Endothelial cell of hepatic sinusoid (primary cell): Measurements from ENCODE around the gene CREBBP.

ENCODE experiments used
- in situ Hi-C: cut with HindIII; loops from 2 replicates; pipeline ENCODE4 v1.10.0; 2017; ENCODE audit warnings: low sequenced_read_pairs

Gene CREBBP

GRCh38 chr16:3829631-3830536, 50.6 kb downstream of the CREBBP start:
- in situ Hi-C loops = loop anchor here (5.0 kb wide), 3 partner anchors 37 to 82 kb away; no protein-coding TSS in a partner anchor

- in situ Hi-C loops = loop anchor here (5.0 kb wide), 3 partner anchors 41 to 86 kb away; no protein-coding TSS in a partner anchor
These were observed 54.6 kb downstream of the CREBBP start for GRCh38 chr16:3825940-3826339.

DNA sequence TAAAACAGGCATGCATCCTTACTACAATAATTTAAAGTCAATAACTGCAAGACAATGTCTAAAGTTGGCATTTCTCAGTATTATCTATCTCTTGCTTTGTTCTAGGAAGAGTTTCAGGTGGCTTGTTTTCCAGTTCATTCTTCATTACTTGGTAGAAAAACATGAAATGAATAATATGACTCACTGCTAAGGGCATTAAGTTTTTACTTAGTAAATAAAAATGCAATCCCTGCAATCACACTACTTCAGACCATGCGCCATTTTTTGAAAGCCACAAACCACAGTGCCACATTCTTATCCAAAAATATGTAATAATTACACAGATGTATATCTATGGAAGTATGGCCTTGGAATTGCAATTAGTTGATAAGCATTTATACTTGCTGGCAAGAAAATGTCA, 55.4 kb downstream of the CREBBP start:
- in situ Hi-C loops = loop anchor here (5.0 kb wide), 3 partner anchors 42 to 87 kb away; no protein-coding TSS in a partner anchor

- in situ Hi-C loops = no loop called here
These were observed 56.3 kb downstream of the CREBBP start for GRCh38 chr16:3824121-3824795.

DNA sequence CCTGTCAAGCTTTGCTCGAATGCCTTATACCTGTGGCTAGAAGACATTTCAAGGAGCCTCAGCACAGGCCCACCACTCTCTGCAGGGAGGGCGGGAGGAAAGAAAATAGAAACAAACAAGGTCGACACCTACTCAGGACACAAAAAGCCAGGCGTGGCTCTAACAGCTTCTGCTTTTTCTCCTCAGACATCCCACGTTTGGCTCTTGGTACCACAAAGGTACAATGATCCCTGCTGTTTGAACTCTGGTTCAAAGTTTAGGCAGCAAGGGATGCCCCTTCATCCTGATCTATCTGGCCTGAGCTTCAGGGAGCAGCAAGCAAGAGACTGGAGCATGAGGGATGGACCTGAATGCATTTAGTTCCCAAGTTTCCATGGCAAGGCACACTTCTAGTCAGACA, 57.1 kb downstream of the CREBBP start:
- in situ Hi-C loops = no loop called here

DNA sequence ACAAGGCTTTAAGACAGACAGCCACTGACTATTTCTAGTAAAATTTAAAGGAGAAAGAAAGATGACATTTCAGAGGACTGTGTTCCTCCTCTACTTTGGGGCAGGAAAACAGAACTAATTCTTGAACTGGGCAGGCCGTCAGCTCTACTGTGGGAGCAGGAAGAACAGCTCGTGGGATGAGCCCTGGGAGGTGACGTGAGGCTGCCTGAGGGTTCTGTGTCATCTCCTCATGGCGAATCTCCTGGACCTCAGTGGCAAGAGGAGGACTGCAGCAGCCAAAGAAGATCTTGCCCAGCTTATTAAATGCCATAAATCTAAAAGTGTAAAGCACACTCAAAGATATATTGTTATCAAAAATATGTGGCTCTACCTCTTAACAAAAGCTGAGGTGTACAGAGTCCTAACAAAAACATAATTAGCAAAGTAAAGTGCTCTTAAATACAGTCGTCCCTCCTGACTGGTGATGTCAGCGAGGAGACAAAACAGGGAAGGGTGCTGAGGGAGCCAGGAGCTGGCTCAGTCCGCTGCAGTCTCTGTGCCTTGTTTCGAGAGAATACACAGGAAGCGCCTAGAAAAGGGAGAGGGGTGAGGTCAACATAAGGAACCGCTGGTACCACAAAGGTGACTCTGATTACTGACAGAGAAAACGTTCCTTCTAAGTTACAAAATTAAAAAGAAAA, 58.0 kb downstream of the CREBBP start:
- in situ Hi-C loops = no loop called here

DNA sequence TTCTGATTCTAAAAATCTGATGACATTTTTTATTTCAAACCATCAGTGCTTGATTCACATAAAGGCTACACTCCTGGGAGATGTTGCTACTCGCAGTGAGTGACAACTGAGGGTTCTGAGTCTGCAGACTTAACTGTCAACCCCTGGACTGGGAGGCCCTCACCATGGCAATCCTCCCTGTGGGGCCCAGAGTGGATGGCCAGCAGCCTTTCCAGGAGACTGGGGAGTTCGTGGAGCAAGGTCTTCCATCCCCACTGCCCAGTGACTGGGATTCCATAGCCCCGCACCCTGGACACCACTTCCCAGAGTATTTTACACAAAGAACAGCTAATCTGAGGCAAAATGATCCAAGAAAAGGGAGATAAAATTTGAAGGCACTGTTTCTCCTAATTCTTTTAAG, 59.3 kb downstream of the CREBBP start:
- in situ Hi-C loops = no loop called here

DNA sequence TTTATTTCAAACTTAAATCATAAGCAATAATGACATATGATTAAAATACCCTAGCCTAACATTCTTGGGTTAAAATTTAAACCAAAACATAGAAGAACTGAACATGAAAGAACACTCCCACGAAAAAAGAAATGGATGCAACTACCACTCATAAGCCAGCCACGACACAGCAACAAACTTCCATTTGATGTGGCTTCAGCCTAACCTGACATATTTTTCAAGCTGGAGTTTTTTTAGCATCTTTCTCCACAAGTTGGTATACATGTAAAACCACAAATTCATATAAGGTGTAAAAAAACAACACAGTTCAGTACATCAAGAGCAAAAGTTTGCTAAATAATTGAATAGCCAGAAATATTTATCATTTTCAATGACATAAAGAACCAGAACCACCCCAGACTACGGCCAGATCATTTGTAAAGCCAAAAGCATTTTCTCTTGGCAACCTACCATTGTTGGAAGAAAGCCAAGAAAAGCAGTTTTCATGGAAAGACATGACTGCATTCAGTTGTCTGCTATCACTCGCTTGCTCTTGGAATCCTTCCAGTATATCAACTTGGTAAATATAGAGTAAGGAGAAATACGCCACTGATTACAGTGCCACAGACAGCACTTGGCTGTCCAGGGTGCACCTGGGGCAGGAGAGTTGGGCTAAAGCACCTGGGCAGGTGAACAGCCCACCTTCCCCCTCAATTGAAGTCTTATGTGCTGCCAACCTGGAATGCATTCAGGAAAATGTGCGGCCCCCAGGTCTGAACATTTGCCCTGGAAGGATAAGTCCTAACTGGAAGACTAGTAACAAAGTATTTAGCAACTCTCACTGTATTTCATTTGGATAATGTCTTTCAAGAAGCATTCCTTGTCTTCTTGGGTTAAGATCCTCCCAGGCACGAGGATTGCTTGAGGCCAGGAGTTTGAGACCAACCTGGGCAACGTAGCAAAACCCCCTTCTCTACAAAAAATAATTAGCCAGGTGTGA, 60.5 kb downstream of the CREBBP start:
- in situ Hi-C loops = no loop called here

DNA sequence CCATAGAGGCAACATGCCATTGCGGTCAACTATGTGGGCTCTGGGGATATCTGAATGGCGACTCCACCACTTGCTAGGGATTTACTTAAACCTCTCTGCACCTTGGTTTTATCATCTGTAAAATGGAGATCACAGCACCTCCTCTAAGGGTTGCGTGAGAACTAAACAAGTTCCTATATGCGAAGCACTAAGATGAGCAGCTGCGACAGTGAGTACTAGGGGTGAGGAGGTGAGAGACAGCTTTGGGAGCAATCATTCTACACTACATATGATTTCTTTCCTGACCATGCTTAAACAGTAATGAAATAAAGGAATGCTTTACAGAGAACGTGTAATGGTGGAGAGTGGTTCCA, 61.4 kb downstream of the CREBBP start:
- in situ Hi-C loops = no loop called here

DNA sequence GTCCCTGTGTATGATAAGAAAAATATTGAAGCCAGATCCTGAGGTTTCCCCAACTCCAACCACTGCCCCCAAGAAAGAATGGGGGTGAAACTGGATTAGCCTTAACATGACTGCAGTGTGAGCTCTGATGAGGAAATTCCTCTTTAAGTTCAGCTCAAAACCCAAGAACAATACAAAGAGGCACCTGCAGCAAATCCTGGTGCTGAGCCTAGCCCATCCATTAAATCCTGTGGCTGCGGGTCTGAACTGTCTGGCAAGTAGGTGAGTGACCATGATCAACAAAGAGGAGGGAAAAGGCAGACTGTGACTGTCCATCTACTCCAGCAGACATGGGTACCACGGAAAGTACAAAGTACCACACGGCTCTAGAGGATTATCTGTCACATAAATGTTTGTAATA, 64.2 kb downstream of the CREBBP start:
- in situ Hi-C loops = no loop called here

DNA sequence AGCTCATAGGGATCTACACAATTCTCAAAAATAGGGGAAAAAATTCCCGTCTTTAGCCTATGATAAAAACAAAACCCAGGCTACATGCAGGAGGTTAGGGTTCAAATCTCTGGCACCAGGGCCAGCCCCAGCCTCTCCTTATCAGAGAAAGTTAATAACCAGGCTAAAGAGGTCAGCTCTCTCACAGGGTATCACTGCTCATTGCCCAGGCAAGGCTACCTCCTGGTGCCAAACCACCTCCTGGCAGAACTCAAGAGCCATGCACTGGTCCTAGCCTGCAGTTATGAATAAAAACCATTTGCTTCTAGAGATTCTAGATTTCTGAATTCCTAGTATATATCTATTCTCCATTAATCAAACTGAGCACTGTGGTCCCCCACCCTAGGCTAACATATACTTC, 65.8 kb downstream of the CREBBP start:
- in situ Hi-C loops = no loop called here

DNA sequence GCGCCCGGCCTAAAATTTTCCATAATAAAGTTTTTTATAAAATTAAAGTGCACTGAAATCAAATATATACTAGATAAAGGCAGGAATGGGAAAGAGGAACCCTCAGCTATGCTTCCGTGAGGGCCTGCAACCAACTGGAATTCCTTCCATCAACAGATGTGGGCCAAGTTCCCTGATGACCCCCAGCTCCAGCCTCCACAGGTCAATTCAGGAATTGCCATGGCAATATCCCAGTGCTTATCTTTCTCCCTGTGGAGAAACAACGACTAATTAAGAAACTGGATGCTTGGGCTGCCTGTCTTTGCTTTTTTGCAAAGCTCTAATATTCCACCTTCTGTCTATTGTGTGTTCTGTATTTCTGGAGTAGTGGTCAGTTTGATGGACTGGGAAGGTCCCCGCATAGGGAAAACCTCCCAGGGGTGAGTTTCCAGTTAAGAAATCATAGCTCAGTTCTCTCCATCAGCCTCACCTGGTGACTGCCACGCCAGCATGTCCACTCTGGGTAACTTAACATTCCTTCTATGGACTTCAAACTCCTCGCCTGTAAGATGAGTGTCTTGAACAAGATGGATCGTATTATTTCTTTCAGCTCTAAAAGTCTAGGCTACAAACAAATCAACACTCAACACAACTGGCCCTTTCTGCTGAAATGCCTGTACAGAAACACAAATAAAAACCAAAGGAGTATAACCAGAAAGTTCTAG, 67.9 kb downstream of the CREBBP start:
- in situ Hi-C loops = no loop called here

DNA sequence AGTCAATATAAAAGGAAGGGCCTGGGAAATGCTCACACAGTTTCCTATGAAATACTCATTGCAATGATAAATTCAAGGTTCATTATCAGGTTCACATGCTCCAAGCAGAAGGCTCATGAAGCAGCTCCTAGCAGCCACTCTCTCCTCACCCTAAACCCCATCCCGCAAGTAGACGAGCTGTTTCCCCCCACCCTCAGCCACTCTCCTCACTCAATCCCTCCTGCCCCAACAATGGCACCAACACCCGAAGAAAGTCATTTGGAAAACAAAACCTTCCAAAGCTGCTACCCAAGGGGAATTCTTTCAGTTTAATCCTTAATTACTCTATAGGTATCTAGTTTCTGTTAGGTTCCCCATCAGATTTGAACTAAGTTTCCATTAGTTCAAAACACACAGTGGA, 69.7 kb downstream of the CREBBP start:
- in situ Hi-C loops = no loop called here

GRCh38 chr16:3810198-3810664, 70.3 kb downstream of the CREBBP start:
- in situ Hi-C loops = no loop called here

DNA sequence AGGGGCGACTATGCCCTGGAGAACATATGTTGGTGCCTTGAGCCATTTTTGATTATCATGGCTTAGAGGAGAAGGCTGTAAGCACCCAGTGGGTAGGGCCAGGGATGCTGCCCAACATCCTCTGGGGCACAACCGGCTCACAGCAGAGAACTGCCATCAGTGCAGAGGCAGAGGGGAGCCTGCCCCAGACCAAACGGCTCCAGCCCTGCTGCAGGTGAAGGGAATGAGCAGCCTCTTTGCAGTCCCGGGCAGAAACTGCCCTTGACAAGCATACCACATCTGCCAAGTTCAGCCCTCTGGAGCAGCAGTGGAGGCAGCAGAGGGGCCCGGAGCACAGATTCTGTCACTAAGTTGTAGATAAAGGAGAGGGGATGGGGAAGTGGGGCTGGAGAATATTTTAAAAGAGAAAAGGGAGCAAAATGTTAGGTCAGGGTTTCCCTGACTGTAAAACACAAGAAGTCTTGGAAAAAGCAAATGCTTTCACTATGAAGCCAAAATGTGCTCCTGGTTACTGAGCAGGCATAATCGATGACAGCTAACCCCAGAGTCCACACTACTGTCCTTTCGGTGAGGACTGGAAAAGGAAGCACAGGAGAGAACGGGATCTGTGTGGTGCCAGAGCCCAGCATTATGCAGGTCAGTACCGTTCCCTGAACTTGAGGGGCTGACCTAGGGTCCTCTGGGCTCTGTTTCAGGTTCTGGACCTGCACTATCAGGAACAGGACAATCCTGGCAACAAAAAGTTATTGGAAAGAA, 72.0 kb downstream of the CREBBP start:
- in situ Hi-C loops = loop anchor here (5.0 kb wide), 1 partner anchor 69 kb away; no protein-coding TSS in a partner anchor

DNA sequence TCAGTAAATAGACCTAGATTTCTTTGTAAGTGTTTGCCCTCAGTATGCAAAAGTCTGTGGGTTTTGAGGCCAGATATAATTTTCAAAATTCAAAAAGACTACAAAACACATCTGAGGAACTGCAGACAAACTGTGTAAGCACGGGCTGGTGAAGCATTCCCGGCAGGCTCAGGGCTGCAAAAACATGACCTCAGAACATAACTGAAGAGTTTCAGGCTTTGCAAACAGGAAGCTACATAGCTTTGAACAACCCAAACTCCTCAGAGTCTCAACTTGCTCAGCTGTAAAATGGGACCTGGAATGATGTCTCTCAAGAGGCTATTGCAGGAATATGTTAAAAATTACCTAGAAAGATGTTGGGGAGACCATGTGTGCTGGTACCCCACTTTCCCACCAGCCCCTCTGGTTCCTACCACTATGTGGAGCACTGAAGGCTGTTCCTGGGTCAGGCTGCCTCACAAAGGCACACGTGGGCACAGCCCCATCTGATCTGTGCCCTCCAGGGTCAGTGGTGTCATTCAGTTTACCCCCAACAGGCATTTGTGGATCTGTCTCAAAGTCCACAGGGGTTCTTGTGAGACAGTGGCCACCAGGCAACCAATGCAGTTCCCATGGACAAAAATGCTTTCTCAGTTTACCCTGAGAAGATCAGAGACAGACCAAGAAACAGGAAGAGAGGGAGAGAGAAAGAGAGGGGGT, 72.9 kb downstream of the CREBBP start:
- in situ Hi-C loops = loop anchor here (5.0 kb wide), 1 partner anchor 70 kb away; no protein-coding TSS in a partner anchor

GRCh38 chr16:3804426-3805016, 76.0 kb downstream of the CREBBP start:
- in situ Hi-C loops = loop anchor here (5.0 kb wide), 1 partner anchor 73 kb away; no protein-coding TSS in a partner anchor
